Measurements from ENCODE around the gene FGF18.

- no peak for TF ChIP-seq CTCF (IDR thresholded peaks at IDR 0.05)
- TF ChIP-seq POLR2A (IDR thresholded peaks at IDR 0.05), result no peak
Observed at GRCh38 chr5:171477101-171477500, 57.7 kb downstream of the FGF18 start.
